Measurements from ENCODE around the gene SH3BGRL2. TPM values are rescaled to one million over a fixed set of nuclear protein-coding genes. Genes with fewer than 3 reads are reported as not detected.

SH3BGRL2 gene
- total RNA-seq, 1 experiment from 2014 or later: 11.8 TPM

DNA sequence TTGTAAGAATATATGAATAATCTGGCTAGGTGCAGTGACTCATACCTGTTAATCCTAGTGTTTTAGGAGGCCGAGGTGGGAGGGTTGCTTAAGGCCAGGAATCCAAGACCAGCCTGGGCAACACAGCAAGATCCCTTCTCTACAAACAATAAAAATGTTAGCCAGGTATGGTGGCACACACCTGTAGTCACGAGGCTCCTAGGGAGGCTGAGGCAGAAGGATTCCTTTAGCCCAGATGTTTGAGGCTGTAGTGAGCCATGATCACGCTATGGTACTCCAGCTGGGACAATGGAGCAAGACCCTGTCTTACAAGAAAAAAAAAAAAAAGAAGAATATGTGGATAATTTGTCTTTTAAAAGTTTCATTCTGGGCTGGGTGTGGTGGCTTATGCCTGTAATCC is 75.4 kb downstream of the SH3BGRL2 start:
- no peaks in the 10 kb centered on the region for H3K4me1 ChIP-seq (ENCODE audit: insufficient read depth, low read length)
- H3K9me3 Mint-ChIP-seq: no peaks in the 10 kb centered on the region
- WGBS (ENCODE audit: extremely low coverage, insufficient read length, low lambda C conversion rate): no CpG with 5 or more reads among the region's 3 CpGs

More for the DNA sequence above, 75.4 kb downstream of the SH3BGRL2 start:
- H3K18ac ChIP-seq (ENCODE audit: insufficient read length, low read depth, low read length): no peak overlapping the region
- no peak overlapping the region for H4K91ac ChIP-seq (ENCODE audit: insufficient read length, low read depth, low read length)
- no peak overlapping the region for H2BK15ac ChIP-seq (ENCODE audit: low read depth, low read length)
- Mint-ChIP-seq H3K4me3 (no peak overlapping the region), H3K36me3 (ENCODE audit: insufficient read depth in 1 of 3, low read depth in 3 of 3) (no peaks in the 10 kb centered on the region), H3K27ac (no peak overlapping the region), H3K27me3 (ENCODE audit: low read depth) (no peaks in the 10 kb centered on the region), H3K4me1 (peaks cover 8 to 9% of the 10 kb centered on the region in 2 experiments; a peak in 3 of 4 replicates)
- no peaks in the 10 kb centered on the region for H3K79me2 ChIP-seq (ENCODE audit: insufficient read depth, low read length)
- H2BK120ac ChIP-seq (ENCODE audit: low read depth, low read length, poor library complexity, severe bottlenecking): no peak overlapping the region
- no peak overlapping the region for H2BK20ac ChIP-seq (ENCODE audit: low read depth, low read length, poor library complexity, severe bottlenecking)
- TF ChIP-seq, protein P1, sequence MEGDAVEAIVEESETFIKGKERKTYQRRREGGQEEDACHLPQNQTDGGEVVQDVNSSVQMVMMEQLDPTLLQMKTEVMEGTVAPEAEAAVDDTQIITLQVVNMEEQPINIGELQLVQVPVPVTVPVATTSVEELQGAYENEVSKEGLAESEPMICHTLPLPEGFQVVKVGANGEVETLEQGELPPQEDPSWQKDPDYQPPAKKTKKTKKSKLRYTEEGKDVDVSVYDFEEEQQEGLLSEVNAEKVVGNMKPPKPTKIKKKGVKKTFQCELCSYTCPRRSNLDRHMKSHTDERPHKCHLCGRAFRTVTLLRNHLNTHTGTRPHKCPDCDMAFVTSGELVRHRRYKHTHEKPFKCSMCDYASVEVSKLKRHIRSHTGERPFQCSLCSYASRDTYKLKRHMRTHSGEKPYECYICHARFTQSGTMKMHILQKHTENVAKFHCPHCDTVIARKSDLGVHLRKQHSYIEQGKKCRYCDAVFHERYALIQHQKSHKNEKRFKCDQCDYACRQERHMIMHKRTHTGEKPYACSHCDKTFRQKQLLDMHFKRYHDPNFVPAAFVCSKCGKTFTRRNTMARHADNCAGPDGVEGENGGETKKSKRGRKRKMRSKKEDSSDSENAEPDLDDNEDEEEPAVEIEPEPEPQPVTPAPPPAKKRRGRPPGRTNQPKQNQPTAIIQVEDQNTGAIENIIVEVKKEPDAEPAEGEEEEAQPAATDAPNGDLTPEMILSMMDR (conservative IDR thresholded peaks at IDR 0.05): no peak
- H3T11ph ChIP-seq (ENCODE audit: low read length): no peak overlapping the region
- no peaks in the 10 kb centered on the region for H3K79me1 ChIP-seq (ENCODE audit: insufficient read depth, low read depth, low read length, poor library complexity, severe bottlenecking)
- H4K8ac ChIP-seq (replicated peaks; ENCODE audit: insufficient read length, low read depth, low read length): no peak overlapping the region
- H3K23me2 ChIP-seq (ENCODE audit: insufficient read length, low read depth, low read length, poor library complexity, severe bottlenecking): no peaks in the 10 kb centered on the region
- no peak overlapping the region for H3K4me2 ChIP-seq (ENCODE audit: insufficient read depth, insufficient read length, low read length)
- no peaks in the 10 kb centered on the region for H3K27me3 ChIP-seq (ENCODE audit: insufficient read depth, low read length)
- H2AFZ ChIP-seq (ENCODE audit: low read length): no peak overlapping the region
- no peak overlapping the region for H2BK5ac ChIP-seq (ENCODE audit: insufficient read length, low read length)
- no peak overlapping the region for H3K4ac ChIP-seq (ENCODE audit: low read depth, low read length)
- no peak overlapping the region for H3K9ac ChIP-seq (ENCODE audit: extremely low read depth, insufficient read length, low read length)
- H3K27ac ChIP-seq (ENCODE audit: insufficient read length, low read depth, low read length): no peak overlapping the region
- no peak overlapping the region for H4K5ac ChIP-seq (ENCODE audit: insufficient read length, low read depth, low read length)
- H3K56ac ChIP-seq (ENCODE audit: insufficient read length, low read depth, low read length): no peak overlapping the region
- H4K20me1 ChIP-seq (ENCODE audit: control insufficient read depth, insufficient read depth, insufficient read length): peaks cover 3% of the 10 kb centered on the region
- H3K9me3 ChIP-seq (ENCODE audit: control insufficient read depth, low read depth, low read length): no peaks in the 10 kb centered on the region
- no peak for DNase-seq
- H3K23ac ChIP-seq (ENCODE audit: insufficient read length, low read depth, low read length): no peak overlapping the region
- no peak overlapping the region for H2BK12ac ChIP-seq (ENCODE audit: insufficient read length, low read depth, low read length)
- no peak overlapping the region for H2AK5ac ChIP-seq (ENCODE audit: insufficient read length, low read length)
- no peak overlapping the region for H3K14ac ChIP-seq (ENCODE audit: insufficient read depth, low read length)

All from H9 (cell line).